Measurements from ENCODE around the gene POMC. TPM values are rescaled to one million over a fixed set of nuclear protein-coding genes. Genes with fewer than 3 reads are reported as not detected.

The POMC gene
- total and polyA plus RNA-seq, 10 donors = 2.4 to 9.8 (median 4.0) TPM

DNA sequence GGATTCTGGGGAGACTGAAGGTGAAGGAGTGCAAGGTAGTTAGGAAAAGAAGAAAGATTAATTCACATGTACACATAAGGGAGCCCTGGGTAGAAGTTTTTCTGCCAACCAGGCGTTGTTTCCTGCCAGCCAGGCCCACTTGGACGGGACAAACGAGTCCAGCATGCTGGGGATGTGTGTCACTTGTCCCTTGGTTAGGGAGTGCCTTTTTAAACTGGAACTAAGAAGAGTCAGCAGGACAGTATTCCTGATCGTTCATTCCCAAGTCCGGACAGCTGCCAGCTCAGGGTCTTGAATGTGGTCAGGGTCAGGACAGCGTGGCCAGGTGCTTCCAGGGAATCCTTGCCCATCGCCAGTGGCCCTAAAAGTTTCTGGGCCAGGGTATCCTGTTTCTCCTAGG is 43.2 kb downstream of the POMC start:
- 60 to 80% (median 67%) methylated on average over 3 to 7 of the region's 7 CpGs for WGBS, 5 donors
- Histone ChIP-seq H3K4me1 (peaks cover 0 to 20% (median 8%) of the 10 kb centered on the region in 6 donors), H3K36me3 (no peaks in the 10 kb centered on the region), H3K27ac (peak overlapping the region in 3 of 8 donors; percentile 8 to 28 (median 9)), H3K4me3 (no peak overlapping the region), H3K27me3 (replicated peaks in 1 of 7) (peaks cover 0 to 8% (median 0%) of the 10 kb centered on the region in 7 donors), H3K9me3 (no peaks in the 10 kb centered on the region)
- intact Hi-C loops (cut with DNase I; ENCODE audit: low total_unique reads) = loop anchor here (5.0 kb wide), 2 partner anchors 148 to 713 kb away; no protein-coding TSS in a partner anchor
- peak; percentile 56 for DNase-seq
- no peak for TF ChIP-seq POLR2AphosphoS5 (IDR thresholded peaks at IDR 0.05)
- TF ChIP-seq POLR2A (IDR thresholded peaks at IDR 0.05) = no peak
- TF ChIP-seq, protein P1, sequence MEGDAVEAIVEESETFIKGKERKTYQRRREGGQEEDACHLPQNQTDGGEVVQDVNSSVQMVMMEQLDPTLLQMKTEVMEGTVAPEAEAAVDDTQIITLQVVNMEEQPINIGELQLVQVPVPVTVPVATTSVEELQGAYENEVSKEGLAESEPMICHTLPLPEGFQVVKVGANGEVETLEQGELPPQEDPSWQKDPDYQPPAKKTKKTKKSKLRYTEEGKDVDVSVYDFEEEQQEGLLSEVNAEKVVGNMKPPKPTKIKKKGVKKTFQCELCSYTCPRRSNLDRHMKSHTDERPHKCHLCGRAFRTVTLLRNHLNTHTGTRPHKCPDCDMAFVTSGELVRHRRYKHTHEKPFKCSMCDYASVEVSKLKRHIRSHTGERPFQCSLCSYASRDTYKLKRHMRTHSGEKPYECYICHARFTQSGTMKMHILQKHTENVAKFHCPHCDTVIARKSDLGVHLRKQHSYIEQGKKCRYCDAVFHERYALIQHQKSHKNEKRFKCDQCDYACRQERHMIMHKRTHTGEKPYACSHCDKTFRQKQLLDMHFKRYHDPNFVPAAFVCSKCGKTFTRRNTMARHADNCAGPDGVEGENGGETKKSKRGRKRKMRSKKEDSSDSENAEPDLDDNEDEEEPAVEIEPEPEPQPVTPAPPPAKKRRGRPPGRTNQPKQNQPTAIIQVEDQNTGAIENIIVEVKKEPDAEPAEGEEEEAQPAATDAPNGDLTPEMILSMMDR (IDR thresholded peaks at IDR 0.05 in 8 of 11, conservative IDR thresholded peaks at IDR 0.05 in 3 of 11) = no peak

GRCh38 chr2:25123682-25124081 is 44.7 kb downstream of the POMC start:
- no peaks in the 10 kb centered on the region for H3K36me3 ChIP-seq
- H3K4me1 ChIP-seq = peaks cover 0 to 10% (median 0%) of the 10 kb centered on the region in 6 donors
- TF ChIP-seq POLR2A (IDR thresholded peaks at IDR 0.05) (no peak), POLR2AphosphoS5 (IDR thresholded peaks at IDR 0.05) (peak in 1 of 3 donors; percentile 42)
- intact Hi-C loops (cut with DNase I; ENCODE audit: low total_unique reads) = no loop called here
- H3K9me3 ChIP-seq = no peaks in the 10 kb centered on the region
- WGBS, 5 donors = 39 to 67% (median 63%) methylated on average over 5 of the region's 5 CpGs
- no peak overlapping the region for H3K4me3 ChIP-seq
- DNase-seq = peak; percentile 71
- no peaks in the 10 kb centered on the region for H3K27me3 ChIP-seq (replicated peaks in 1 of 7)
- no peak overlapping the region for H3K27ac ChIP-seq

GRCh38 chr2:25122367-25122766 is 46.0 kb downstream of the POMC start:
- peak; percentile 51 for DNase-seq
- H3K36me3 ChIP-seq = no peaks in the 10 kb centered on the region
- H3K27me3 ChIP-seq (replicated peaks in 1 of 7) = no peaks in the 10 kb centered on the region
- 91 to 97% (median 94%) methylated on average over 3 of the region's 3 CpGs for whole genome bisulfite sequencing, 5 donors
- TF ChIP-seq, protein P1 (IDR thresholded peaks at IDR 0.05 in 8 of 11, conservative IDR thresholded peaks at IDR 0.05 in 3 of 11) = no peak
- TF ChIP-seq POLR2A (IDR thresholded peaks at IDR 0.05) (no peak), POLR2AphosphoS5 (IDR thresholded peaks at IDR 0.05) (no peak)
- no peaks in the 10 kb centered on the region for H3K9me3 ChIP-seq
- intact Hi-C loops (cut with DNase I; ENCODE audit: low total_unique reads) = no loop called here
- peaks cover 0 to 7% (median 0%) of the 10 kb centered on the region in 6 donors for H3K4me1 ChIP-seq
- no peak overlapping the region for H3K27ac ChIP-seq
- no peak overlapping the region for H3K4me3 ChIP-seq

DNA sequence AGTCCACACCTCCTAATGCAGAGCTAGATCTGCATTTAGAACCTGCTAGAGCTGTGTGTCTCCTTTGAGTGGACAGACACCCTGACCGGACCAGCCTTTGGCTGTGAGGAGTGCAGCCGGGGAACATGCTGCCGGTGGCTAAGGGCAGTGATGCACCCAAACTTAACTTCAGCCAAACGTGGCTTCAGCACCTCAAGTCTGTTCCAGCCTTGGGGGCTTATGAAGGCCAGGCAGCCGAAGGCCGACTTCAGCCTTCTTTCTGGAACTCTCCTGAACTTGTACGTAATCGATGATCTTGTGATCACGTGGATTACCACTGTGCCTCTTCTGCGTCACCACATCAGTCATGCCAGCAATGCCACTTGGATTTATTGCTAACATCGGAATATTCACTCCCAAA is 49.1 kb downstream of the POMC start:
- no peaks in the 10 kb centered on the region for H3K27me3 ChIP-seq (replicated peaks in 1 of 7)
- WGBS, 5 donors = 90 to 97% (median 93%) methylated on average over 11 of the region's 11 CpGs
- no peaks in the 10 kb centered on the region for H3K9me3 ChIP-seq
- no peak overlapping the region for H3K4me3 ChIP-seq
- no peak overlapping the region for H3K27ac ChIP-seq
- intact Hi-C loops (cut with DNase I; ENCODE audit: low total_unique reads) = no loop called here
- H3K36me3 ChIP-seq = no peaks in the 10 kb centered on the region
- peaks cover 0 to 7% (median 0%) of the 10 kb centered on the region in 6 donors for H3K4me1 ChIP-seq
- peak; percentile 51 for DNase-seq
- no peak for TF ChIP-seq POLR2AphosphoS5 (IDR thresholded peaks at IDR 0.05)
- TF ChIP-seq, protein P1 (IDR thresholded peaks at IDR 0.05 in 8 of 11, conservative IDR thresholded peaks at IDR 0.05 in 3 of 11) = no peak
- no peak for TF ChIP-seq POLR2A (IDR thresholded peaks at IDR 0.05)
